Upper lobe of left lung (tissue), 6 donors: Measurements from ENCODE around the gene SIAH1. TPM values are rescaled to one million over a fixed set of nuclear protein-coding genes. Genes with fewer than 3 reads are reported as not detected.

Source experiments
- ATAC-seq, 2 donors: fragments of 200-7000 bp; cut with Tn5 transposase; one replicate each; pipeline ENCODE4 v1.9.1; 2022; ENCODE audit warnings: mild to moderate bottlenecking in 2 of 2, moderate library complexity in 2 of 2; ENCODE audit not compliant: low FRiP score in 2 of 2
- DNase-seq, 2 donors: peaks; one replicate each; pipeline ENCODE4 v3.0.0-alpha.2; 2019 to 2020
- H3K27ac ChIP-seq, 4 donors: fragments of 200-600 bp; sonication (generic); one replicate each; pipeline ENCODE4 v1.5.1; 2016 to 2019
- H3K27me3 ChIP-seq, 4 donors: fragments of 200-600 bp; sonication (generic); one replicate each; pipeline ENCODE4 v1.5.1; 2017 to 2019
- H3K36me3 ChIP-seq, 4 donors: fragments of 200-600 bp; sonication (generic); one replicate each; pipeline ENCODE4 v1.5.1; 2016 to 2019
- H3K4me1 ChIP-seq, 4 donors: fragments of 200-600 bp; sonication (generic); one replicate each; pipeline ENCODE4 v1.5.1; 2018 to 2019
- H3K4me3 ChIP-seq, 4 donors: fragments of 200-600 bp; sonication (generic); one replicate each; pipeline ENCODE4 v1.5.1; 2017 to 2019; ENCODE audit warnings: mild to moderate bottlenecking in 2 of 4, moderate library complexity in 1 of 4
- H3K9me3 ChIP-seq, 4 donors: fragments of 200-600 bp; sonication (generic); one replicate each; pipeline ENCODE4 v1.5.1; 2018 to 2019
- CTCF ChIP-seq, 6 experiments: fragments of 450-650 bp in 4 of 6; fragments of 200-600 bp in 2 of 6; sonication (generic) in 2 of 6; IDR thresholded peaks; one replicate each; pipeline ENCODE4 v1.5.1; 2016 to 2019; ENCODE audit warnings: antibody characterized with exemption in 6 of 6
- EP300 ChIP-seq, 4 donors: sonication (generic); formaldehyde crosslinking; IDR thresholded peaks; one replicate each; pipeline ENCODE4 v1.5.1; 2017; ENCODE audit warnings: antibody characterized with exemption in 4 of 4, control low read depth in 2 of 4
- POLR2A ChIP-seq, 4 donors: fragments of 450-650 bp; IDR thresholded peaks; one replicate each; pipeline ENCODE4 v1.5.1; 2016 to 2017; ENCODE audit warnings: antibody characterized with exemption in 4 of 4, mild to moderate bottlenecking in 2 of 4
- POLR2AphosphoS5 ChIP-seq, 2 donors: sonication (generic); formaldehyde crosslinking; IDR thresholded peaks; one replicate each; pipeline ENCODE4 v1.5.1; 2017; ENCODE audit warnings: antibody characterized with exemption in 2 of 2
- WGBS, 2 donors: methylation state at CpG; one replicate each; pipeline ENCODE4 v1.1.5; 2017 to 2018; 5-methylcytosine and 5-hydroxymethylcytosine counted together
- total RNA-seq, 6 donors: library from RNA; depleted of rRNA in 4 of 6; stranded (reverse); fragments of >200 nt in 4 of 6; gene quantifications; one replicate each; pipeline versions ENCODE4 v1.1.0 to v1.2.1, GENCODE V29; 2016 to 2021
- donor health status: DM: no; HTN: no; CAD: no; lungs with moderate emphysema.
- donor health status: DM: no; HTN: yes; CAD: no; lungs with severe emphysema.

SIAH1 gene
- total RNA-seq, 6 donors from 2014 or later: 19.4 to 45.1 (median 24.9) TPM

- 18 to 30% methylated on average over 2 of the region's 2 CpGs for WGBS, 2 donors
- no peak for DNase-seq
- Histone ChIP-seq H3K27ac (peak overlapping the region in 2 of 4 donors; percentile 4 to 50), H3K27me3 (no peaks in the 10 kb centered on the region), H3K36me3 (no peaks in the 10 kb centered on the region), H3K4me1 (peaks cover 5 to 24% (median 7%) of the 10 kb centered on the region in 4 donors), H3K4me3 (no peak overlapping the region), H3K9me3 (no peaks in the 10 kb centered on the region)
- peak in 1 of 2 donors; percentile 39 for ATAC-seq
- TF ChIP-seq CTCF (IDR thresholded peaks at IDR 0.05) (no peak), EP300 (IDR thresholded peaks at IDR 0.05) (no peak)
These were observed 46.9 kb upstream of the SIAH1 start for GRCh38 chr16:48432136-48432535.

- TF ChIP-seq POLR2AphosphoS5 (IDR thresholded peaks at IDR 0.05) (no peak), POLR2A (IDR thresholded peaks at IDR 0.05) (no peak), EP300 (IDR thresholded peaks at IDR 0.05) (no peak), CTCF (IDR thresholded peaks at IDR 0.05) (no peak)
- H3K4me3 ChIP-seq: no peak overlapping the region
- H3K4me1 ChIP-seq: peaks cover 5 to 22% (median 7%) of the 10 kb centered on the region in 4 donors
- H3K9me3 ChIP-seq: no peaks in the 10 kb centered on the region
- no peaks in the 10 kb centered on the region for H3K36me3 ChIP-seq
- no peak overlapping the region for H3K27ac ChIP-seq
- no peaks in the 10 kb centered on the region for H3K27me3 ChIP-seq
- no peak for ATAC-seq
- WGBS, 2 donors: 93% methylated on average over 3 of the region's 3 CpGs
- DNase-seq: no peak
These were observed 45.7 kb upstream of the SIAH1 start for GRCh38 chr16:48430890-48431289.

GRCh38 chr16:48426244-48427141, 41.3 kb upstream of the SIAH1 start:
- TF ChIP-seq POLR2AphosphoS5 (IDR thresholded peaks at IDR 0.05) (no peak), POLR2A (IDR thresholded peaks at IDR 0.05) (no peak)
- Histone ChIP-seq H3K36me3 (no peaks in the 10 kb centered on the region), H3K27ac (no peak overlapping the region), H3K27me3 (no peaks in the 10 kb centered on the region), H3K9me3 (no peaks in the 10 kb centered on the region), H3K4me1 (no peaks in the 10 kb centered on the region), H3K4me3 (no peak overlapping the region)
- DNase-seq: no peak
- peak; percentile 6 to 19 for ATAC-seq
- WGBS, 2 donors: 68 to 75% methylated on average over 2 of the region's 2 CpGs

GRCh38 chr16:48422537-48422936, 37.3 kb upstream of the SIAH1 start:
- TF ChIP-seq POLR2AphosphoS5 (IDR thresholded peaks at IDR 0.05) (no peak), CTCF (IDR thresholded peaks at IDR 0.05) (no peak), EP300 (IDR thresholded peaks at IDR 0.05) (no peak), POLR2A (IDR thresholded peaks at IDR 0.05) (no peak)
- 73% methylated on average over 2 of the region's 2 CpGs for WGBS, 2 donors
- DNase-seq (no peak), ATAC-seq (no peak)
- H3K9me3 ChIP-seq: no peaks in the 10 kb centered on the region
- no peaks in the 10 kb centered on the region for H3K27me3 ChIP-seq
- H3K4me3 ChIP-seq: no peak overlapping the region
- no peaks in the 10 kb centered on the region for H3K36me3 ChIP-seq
- no peak overlapping the region for H3K27ac ChIP-seq
- H3K4me1 ChIP-seq: no peaks in the 10 kb centered on the region

- Histone ChIP-seq H3K4me3 (no peak overlapping the region), H3K9me3 (no peaks in the 10 kb centered on the region), H3K27me3 (no peaks in the 10 kb centered on the region), H3K4me1 (no peaks in the 10 kb centered on the region), H3K27ac (no peak overlapping the region), H3K36me3 (no peaks in the 10 kb centered on the region)
- TF ChIP-seq EP300 (IDR thresholded peaks at IDR 0.05) (no peak), POLR2A (IDR thresholded peaks at IDR 0.05) (no peak), CTCF (IDR thresholded peaks at IDR 0.05) (no peak), POLR2AphosphoS5 (IDR thresholded peaks at IDR 0.05) (no peak)
- no peak for DNase-seq
- no peak for ATAC-seq
- WGBS, 2 donors: 70 to 73% methylated on average over 3 of the region's 3 CpGs
These were observed 36.5 kb upstream of the SIAH1 start for GRCh38 chr16:48421741-48422140.
